ENCODE data around the gene GPR31. TPM values are rescaled to one million over a fixed set of nuclear protein-coding genes. Genes with fewer than 3 reads are reported as not detected.

Gene GPR31
- total and polyA plus RNA-seq, 5 experiments from 2014 or later = not detected

DNA sequence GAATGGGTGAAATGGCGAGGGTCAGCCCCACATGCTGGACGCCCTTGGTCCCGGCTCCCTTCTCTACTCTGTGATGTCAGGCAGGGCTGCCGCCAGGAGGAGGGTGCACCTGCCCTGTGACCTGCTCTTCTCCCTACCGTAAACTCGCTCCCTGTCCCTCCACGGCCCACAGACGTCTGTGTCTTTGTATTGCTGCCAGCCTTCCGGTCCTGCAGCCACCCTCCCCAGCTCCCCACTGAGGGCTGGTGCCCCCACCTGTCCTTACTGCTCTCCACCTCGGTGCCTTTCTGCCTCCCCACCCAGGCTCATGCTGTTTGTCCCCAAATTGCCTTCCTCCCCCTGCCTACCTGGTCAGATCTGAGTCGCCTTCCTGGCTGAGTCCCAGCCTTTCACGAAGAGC is 38.9 kb downstream of the GPR31 start:
- Mint-ChIP-seq H3K9me3 (no peaks in the 10 kb centered on the region), H3K4me3 (peak overlapping the region in 3 of 10 donors; percentile 19 to 60 (median 35)), H3K27ac (peak overlapping the region in 6 of 10 donors; percentile 57 to 89 (median 83)), H3K27me3 (peaks cover 0 to under 1% (median 0%) of the 10 kb centered on the region in 5 donors), H3K4me1 (peaks cover 19 to 89% (median 33%) of the 10 kb centered on the region in 4 donors), H3K36me3 (no peaks in the 10 kb centered on the region)
- ATAC-seq = no peak
- no peak for DNase-seq
- POLR2A ChIA-PET = interaction anchor here (1.1 kb wide), 1 partner anchor 162 kb away, joined by 3 read pairs; the partner anchor contains the start of gene RNASET2

DNA sequence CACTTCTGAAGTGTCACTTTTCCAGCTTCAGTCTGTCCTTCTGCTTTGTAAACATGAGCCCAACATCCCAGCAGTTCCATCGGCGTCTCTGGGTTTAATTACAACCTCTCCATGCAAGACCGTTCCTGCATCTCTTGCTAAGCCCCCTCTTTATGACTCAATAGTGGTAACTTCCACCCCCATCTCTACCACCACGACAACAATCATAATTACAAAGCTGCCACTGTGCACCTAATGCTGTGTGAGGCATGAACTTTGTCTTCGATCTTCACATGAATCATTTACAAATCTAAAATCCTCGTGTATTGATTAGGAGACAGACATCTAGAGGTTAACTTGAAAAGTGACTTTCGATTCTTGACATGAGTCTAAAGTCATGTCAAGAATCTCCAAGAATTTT is 39.8 kb downstream of the GPR31 start:
- H3K27me3 Mint-ChIP-seq = peaks cover 0 to 3% (median 0%) of the 10 kb centered on the region in 5 donors
- ATAC-seq = no peak
- H3K4me3 Mint-ChIP-seq = peak overlapping the region in 1 of 10 donors; percentile 8
- peak overlapping the region in 3 of 10 donors; percentile 13 to 86 (median 39) for H3K27ac Mint-ChIP-seq
- H3K9me3 Mint-ChIP-seq = no peaks in the 10 kb centered on the region
- POLR2A ChIA-PET = interaction anchor here (0.7 kb wide), 2 partner anchors 342 to 490 kb away, joined by 3 to 4 read pairs; no protein-coding TSS in a partner anchor
- DNase-seq = no peak
- peaks cover 19 to 85% (median 33%) of the 10 kb centered on the region in 4 donors for H3K4me1 Mint-ChIP-seq
- H3K36me3 Mint-ChIP-seq = no peaks in the 10 kb centered on the region

DNA sequence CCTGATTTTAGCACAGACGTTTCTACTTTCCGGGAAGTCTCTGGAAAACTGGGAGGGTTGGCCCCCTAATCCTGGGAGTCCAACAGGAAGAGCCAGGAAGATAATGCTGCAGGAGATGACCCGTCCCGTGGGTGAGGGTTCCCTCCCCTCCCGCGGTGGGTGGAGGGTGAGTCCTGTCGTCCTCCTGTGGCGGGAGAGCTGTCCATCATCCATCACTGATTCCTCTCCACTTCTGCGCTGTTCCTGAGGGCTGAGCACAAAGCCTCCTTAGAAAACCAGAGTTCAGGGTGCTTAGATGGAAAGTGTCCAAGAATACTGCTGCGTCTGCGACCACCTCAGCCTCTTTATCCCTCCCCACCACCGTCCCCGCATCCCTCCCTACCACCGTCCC is 40.9 kb downstream of the GPR31 start:
- DNase-seq = no peak
- POLR2A ChIA-PET = no interaction called here
- Mint-ChIP-seq H3K4me3 (no peak overlapping the region), H3K27me3 (peaks cover 0 to 3% (median 0%) of the 10 kb centered on the region in 5 donors), H3K36me3 (no peaks in the 10 kb centered on the region), H3K27ac (peak overlapping the region in 2 of 10 donors; percentile 8 to 91), H3K4me1 (peaks cover 19 to 85% (median 35%) of the 10 kb centered on the region in 4 donors), H3K9me3 (no peaks in the 10 kb centered on the region)
- ATAC-seq = no peak

DNA sequence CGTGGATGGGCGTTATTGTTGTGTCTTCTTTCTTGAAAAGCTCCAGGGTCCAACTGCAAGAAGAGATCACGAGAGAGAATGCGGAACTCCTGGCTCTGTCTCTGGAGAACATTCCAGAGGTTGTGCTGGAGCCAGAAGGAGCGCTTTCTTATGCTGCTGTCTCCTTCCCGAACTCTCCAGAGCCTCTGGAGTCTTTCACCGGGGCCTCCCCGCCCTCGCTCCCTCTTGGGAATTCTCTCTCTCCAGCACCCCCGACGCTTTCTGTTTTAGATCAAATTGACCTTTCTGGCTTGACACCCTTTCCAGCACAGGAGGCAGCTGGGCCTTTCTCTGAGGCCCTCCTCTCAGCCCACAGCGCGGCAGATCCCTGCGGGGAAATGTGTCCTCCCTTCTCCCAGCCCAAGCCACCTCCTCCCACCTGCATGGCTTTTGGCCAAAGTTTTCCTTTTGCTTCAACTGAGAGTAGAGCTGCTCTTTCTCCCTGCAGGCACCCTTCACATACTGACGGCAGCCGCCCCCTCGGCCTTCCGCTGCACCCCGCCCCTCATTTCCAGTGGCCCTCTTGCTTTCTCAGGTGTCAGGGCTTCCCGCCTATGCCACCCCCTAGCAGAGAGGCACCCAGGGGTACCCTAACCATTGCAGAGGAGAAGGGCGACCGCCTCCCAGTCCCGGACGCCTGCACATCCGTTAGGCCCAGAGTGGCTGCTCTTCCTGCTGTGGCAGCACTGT is 41.5 kb downstream of the GPR31 start:
- Mint-ChIP-seq H3K4me3 (peak overlapping the region in 1 of 10 donors; percentile 17), H3K4me1 (peaks cover 19 to 85% (median 34%) of the 10 kb centered on the region in 4 donors), H3K27me3 (peaks cover 0 to 3% (median 0%) of the 10 kb centered on the region in 5 donors), H3K9me3 (no peaks in the 10 kb centered on the region), H3K36me3 (no peaks in the 10 kb centered on the region), H3K27ac (peak overlapping the region in 2 of 10 donors; percentile 18 to 91)
- no peak for DNase-seq
- no peak for ATAC-seq
- POLR2A ChIA-PET = no interaction called here

DNA sequence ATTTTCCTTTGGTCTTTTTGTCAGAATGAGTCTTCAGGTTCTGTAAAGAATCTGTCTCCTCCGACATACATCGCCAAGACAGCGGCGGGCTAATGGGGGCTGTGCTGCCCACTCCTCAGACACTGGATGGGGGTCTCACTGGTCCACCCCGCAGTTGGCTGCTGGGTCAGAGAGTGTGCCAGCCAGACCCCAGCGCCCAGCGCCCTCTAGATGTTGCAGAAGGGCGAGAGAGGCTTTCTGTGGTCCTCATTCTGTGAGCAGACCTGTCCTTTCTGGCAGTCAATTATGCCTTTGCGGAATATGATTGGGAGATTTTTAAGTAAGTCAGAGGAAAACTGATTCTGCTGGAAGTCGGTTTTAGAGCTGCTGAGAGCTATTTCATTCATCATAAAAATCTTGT is 42.7 kb downstream of the GPR31 start:
- H3K36me3 Mint-ChIP-seq = no peaks in the 10 kb centered on the region
- peak overlapping the region in 3 of 10 donors; percentile 47 to 91 (median 50) for H3K27ac Mint-ChIP-seq
- POLR2A ChIA-PET = no interaction called here
- H3K4me1 Mint-ChIP-seq = peaks cover 16 to 85% (median 26%) of the 10 kb centered on the region in 4 donors
- DNase-seq (no peak), ATAC-seq (no peak)
- no peaks in the 10 kb centered on the region for H3K9me3 Mint-ChIP-seq
- H3K4me3 Mint-ChIP-seq = peak overlapping the region in 1 of 10 donors; percentile 80
- peaks cover 0 to 6% (median 3%) of the 10 kb centered on the region in 5 donors for H3K27me3 Mint-ChIP-seq

DNA sequence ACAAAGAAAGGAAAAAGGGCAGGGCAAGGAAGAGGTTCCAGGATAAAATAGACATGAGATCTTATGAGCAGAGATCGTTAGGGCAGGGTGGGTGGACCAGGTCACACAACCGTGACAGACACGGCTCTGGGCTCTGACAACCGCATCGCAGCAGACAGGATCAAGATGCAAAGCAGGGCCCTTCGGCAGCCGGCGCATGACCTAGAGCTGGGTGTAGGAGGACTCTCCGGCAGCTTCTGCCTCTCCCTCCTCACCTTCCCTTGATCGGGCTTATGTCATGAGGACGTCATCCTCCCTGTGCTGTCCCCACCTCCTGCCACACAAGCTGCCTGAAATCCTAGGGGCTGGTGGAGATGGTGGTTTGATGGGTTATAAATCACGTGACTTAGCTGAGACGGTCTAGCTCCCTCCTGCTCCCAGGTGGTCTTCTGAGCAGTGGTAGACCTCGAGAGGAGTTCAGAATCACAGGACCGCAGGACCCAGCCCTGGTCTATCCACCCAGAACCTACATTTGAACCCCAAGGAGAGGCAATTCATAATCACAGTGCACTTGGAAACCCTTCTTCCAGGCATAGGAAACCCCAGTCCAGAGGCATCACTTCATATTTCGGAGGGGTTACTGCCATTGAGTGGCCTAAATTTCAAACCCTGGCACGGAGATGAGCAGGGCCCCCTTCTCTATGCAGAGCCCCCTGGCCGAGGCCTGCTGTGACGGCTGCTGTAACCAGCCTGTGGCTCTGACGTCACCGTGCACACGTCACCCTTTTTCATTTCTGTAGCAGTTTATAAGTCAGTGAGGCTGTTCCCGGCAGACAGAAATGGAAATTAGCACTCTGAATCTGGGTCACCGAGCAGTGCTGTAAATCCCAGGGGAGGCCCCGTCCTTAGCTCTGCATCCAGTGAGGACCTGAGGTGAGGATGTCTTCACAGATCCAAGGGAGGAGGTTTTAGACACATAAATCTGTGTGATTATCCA is 43.6 kb downstream of the GPR31 start:
- Mint-ChIP-seq H3K27me3 (peaks cover 0 to 9% (median 6%) of the 10 kb centered on the region in 5 donors), H3K9me3 (no peaks in the 10 kb centered on the region), H3K4me3 (peak overlapping the region in 1 of 10 donors; percentile 80), H3K36me3 (no peaks in the 10 kb centered on the region), H3K27ac (peak overlapping the region in 4 of 10 donors; percentile 26 to 91 (median 38)), H3K4me1 (peaks cover 8 to 85% (median 20%) of the 10 kb centered on the region in 4 donors)
- POLR2A ChIA-PET = no interaction called here
- DNase-seq (peak in 2 of 10 donors; percentile 59 to 70), ATAC-seq (peak in 1 of 2 donors; percentile 76)

GRCh38 chr6:167113047-167113754 is 44.6 kb downstream of the GPR31 start:
- ATAC-seq (peak in 1 of 2 donors; percentile 44), DNase-seq (peak in 1 of 10 donors; percentile 20)
- H3K36me3 Mint-ChIP-seq = no peaks in the 10 kb centered on the region
- H3K27me3 Mint-ChIP-seq = peaks cover 0 to 9% (median 6%) of the 10 kb centered on the region in 5 donors
- H3K4me3 Mint-ChIP-seq = peak overlapping the region in 1 of 10 donors; percentile 80
- H3K4me1 Mint-ChIP-seq = peaks cover 1 to 82% (median 10%) of the 10 kb centered on the region in 4 donors
- H3K9me3 Mint-ChIP-seq = no peaks in the 10 kb centered on the region
- H3K27ac Mint-ChIP-seq = peak overlapping the region in 2 of 10 donors; percentile 72 to 91
- POLR2A ChIA-PET = no interaction called here

DNA sequence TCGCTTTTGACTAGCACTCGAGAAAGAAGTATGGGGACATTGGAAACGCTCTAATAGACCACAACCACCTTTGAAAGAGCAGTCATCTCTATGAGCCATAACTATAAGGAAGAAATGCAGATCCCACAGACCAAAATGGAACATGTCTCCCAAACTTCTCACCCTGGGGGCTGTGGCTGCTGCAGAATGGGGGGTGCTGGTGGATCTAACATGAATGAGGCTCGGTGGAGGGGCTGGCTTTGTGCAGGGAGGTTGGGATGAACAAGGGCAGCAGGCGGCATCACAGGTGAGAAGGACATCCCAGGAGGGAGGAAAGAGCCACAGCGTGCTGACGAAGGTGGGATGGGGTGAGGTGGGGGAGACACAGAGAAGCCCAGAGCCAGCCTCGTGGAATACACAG is 45.4 kb downstream of the GPR31 start:
- H3K36me3 Mint-ChIP-seq = no peaks in the 10 kb centered on the region
- H3K9me3 Mint-ChIP-seq = peaks cover 0 to 2% (median 0%) of the 10 kb centered on the region in 9 donors
- H3K4me1 Mint-ChIP-seq = peaks cover 0 to 77% (median 8%) of the 10 kb centered on the region in 4 donors
- H3K4me3 Mint-ChIP-seq = peak overlapping the region in 3 of 10 donors; percentile 1 to 80 (median 24)
- DNase-seq (no peak), ATAC-seq (no peak)
- POLR2A ChIA-PET = no interaction called here
- H3K27ac Mint-ChIP-seq = peak overlapping the region in 3 of 10 donors; percentile 40 to 91 (median 72)
- peaks cover 0 to 9% (median 6%) of the 10 kb centered on the region in 5 donors for H3K27me3 Mint-ChIP-seq

GRCh38 chr6:167111597-167111996 is 46.2 kb downstream of the GPR31 start:
- DNase-seq = no peak
- POLR2A ChIA-PET = no interaction called here
- H3K9me3 Mint-ChIP-seq = peaks cover 0 to 2% (median 0%) of the 10 kb centered on the region in 9 donors
- ATAC-seq = no peak
- peak overlapping the region in 2 of 10 donors; percentile 16 to 80 for H3K4me3 Mint-ChIP-seq
- H3K36me3 Mint-ChIP-seq = no peaks in the 10 kb centered on the region
- peaks cover 0 to 9% (median 6%) of the 10 kb centered on the region in 5 donors for H3K27me3 Mint-ChIP-seq
- H3K27ac Mint-ChIP-seq = peak overlapping the region in 2 of 10 donors; percentile 69 to 91
- H3K4me1 Mint-ChIP-seq = peaks cover 0 to 76% (median 8%) of the 10 kb centered on the region in 4 donors

GRCh38 chr6:167109651-167110050 is 48.1 kb downstream of the GPR31 start:
- Mint-ChIP-seq H3K9me3 (peaks cover 0 to 2% (median 0%) of the 10 kb centered on the region in 9 donors), H3K27me3 (peaks cover 0 to 9% (median 6%) of the 10 kb centered on the region in 5 donors), H3K27ac (peak overlapping the region in 2 of 10 donors; percentile 53 to 75), H3K4me3 (no peak overlapping the region), H3K36me3 (no peaks in the 10 kb centered on the region), H3K4me1 (peaks cover 0 to 67% (median 8%) of the 10 kb centered on the region in 4 donors)
- DNase-seq (no peak), ATAC-seq (no peak)
- POLR2A ChIA-PET = no interaction called here

- ATAC-seq = no peak
- no peaks in the 10 kb centered on the region for H3K36me3 Mint-ChIP-seq
- no peak overlapping the region for H3K4me3 Mint-ChIP-seq
- DNase-seq = no peak
- H3K27me3 Mint-ChIP-seq = peaks cover 0 to 9% (median 6%) of the 10 kb centered on the region in 5 donors
- peaks cover 0 to 2% (median 0%) of the 10 kb centered on the region in 9 donors for H3K9me3 Mint-ChIP-seq
- POLR2A ChIA-PET = no interaction called here
- peaks cover 3 to 66% (median 9%) of the 10 kb centered on the region in 4 donors for H3K4me1 Mint-ChIP-seq
- no peak overlapping the region for H3K27ac Mint-ChIP-seq
These were observed 49.5 kb downstream of the GPR31 start for GRCh38 chr6:167108278-167108677.

DNA sequence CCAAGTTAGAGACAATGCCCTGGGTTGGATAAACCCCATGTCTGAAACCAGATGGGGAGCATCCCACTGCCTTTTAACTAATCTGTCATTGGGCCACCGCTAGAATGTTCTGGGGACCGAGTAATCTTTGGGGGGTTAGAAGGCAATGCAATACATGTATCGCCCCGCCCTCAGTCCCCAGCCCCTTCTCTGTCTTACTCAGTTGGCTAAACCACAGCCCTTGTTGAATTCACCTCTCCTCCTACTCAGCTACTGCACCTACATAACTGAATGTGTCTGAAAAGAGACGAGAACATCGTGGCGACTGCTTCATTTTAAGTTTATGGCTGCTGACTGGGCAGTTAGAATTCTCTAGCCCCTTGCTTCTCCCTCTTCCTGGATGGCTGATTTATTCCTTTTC is 50.0 kb downstream of the GPR31 start:
- H3K36me3 Mint-ChIP-seq = no peaks in the 10 kb centered on the region
- H3K9me3 Mint-ChIP-seq = peaks cover 0 to 2% (median 0%) of the 10 kb centered on the region in 9 donors
- peaks cover 0 to 9% (median 6%) of the 10 kb centered on the region in 5 donors for H3K27me3 Mint-ChIP-seq
- POLR2A ChIA-PET = no interaction called here
- H3K27ac Mint-ChIP-seq = no peak overlapping the region
- H3K4me3 Mint-ChIP-seq = no peak overlapping the region
- ATAC-seq (no peak), DNase-seq (no peak)
- H3K4me1 Mint-ChIP-seq = peaks cover 3 to 66% (median 11%) of the 10 kb centered on the region in 4 donors

Data from naive thymus-derived CD8-positive, alpha-beta T cell (primary cell).